T-helper 9 cell (primary cell): ENCODE measurements around the gene CTDSPL.

Experiments
- DNase-seq: peaks from one replicate; pipeline ENCODE4 v3.0.0-alpha.2; 2020

CTDSPL gene

DNA sequence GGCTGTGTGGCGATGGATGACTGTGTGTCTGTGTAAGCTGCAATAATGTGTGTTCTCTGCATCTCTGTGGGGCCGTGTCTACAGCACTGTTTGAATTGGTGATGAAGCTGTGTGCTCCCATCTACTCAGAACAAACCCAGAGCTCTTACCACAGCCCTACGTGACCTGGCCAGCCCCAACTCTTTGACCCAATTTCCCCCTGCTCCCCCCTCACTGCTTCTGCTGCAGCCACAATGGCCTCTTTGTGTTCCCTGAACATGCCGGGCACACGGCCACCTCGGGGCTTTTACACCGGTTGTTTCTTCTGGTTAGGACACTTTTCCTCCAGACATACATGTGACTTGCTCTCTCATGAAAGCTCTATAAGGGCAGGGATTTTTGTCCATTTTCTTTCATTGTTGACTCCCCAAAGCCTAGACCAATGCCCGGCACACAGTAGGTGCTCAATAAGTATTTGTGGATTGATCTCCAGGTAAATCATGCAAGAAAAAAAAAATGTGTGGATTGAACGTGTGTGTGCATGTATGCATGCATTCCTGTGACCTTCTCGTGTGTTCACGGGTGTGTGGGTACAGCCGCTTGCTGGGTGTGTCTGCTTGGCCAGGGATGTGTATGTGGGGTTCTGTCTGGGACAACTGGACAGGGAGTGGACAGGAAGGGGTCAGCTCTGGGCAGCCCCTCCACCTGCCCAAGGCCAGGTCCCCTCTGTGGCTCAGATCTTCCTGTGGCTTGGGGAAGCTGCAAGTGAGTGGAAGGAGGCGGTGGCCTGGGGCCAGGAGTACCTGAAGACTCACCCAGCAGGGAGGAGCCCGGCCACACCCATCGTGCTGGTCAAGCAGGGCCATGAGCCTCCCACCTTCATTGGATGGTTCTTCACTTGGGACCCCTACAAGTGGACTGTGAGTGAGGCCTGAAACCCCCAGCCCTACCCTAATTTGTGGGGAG, 143.7 kb downstream of the CTDSPL start:
- DNase-seq = no peak

GRCh38 chr3:38006031-38006430, 144.4 kb downstream of the CTDSPL start:
- DNase-seq = no peak

DNA sequence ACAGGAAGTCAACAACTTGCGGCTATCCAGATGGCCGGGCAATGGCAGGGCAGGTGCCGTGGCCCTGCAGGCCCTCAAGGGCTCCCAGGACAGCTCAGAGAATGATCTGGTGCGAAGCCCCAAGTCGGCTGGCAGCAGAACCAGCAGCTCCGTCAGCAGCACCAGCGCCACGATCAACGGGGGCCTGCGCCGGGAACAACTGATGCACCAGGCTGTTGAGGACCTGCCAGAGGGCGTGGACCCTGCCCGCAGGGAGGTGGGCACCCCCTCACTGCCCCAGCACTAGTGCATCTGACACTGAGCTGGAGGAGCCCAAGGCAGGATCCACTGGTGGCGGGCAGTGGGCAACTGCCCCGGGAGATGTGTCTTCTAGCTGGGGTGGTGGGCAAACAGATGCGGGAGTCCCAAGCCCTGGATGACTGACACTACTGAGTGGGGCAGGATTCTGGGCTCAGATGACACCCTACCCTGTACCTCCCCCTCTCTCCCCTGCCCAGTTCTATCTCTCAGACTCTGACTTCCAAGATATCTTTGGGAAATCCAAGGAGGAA, 144.8 kb downstream of the CTDSPL start:
- DNase-seq = no peak

DNA sequence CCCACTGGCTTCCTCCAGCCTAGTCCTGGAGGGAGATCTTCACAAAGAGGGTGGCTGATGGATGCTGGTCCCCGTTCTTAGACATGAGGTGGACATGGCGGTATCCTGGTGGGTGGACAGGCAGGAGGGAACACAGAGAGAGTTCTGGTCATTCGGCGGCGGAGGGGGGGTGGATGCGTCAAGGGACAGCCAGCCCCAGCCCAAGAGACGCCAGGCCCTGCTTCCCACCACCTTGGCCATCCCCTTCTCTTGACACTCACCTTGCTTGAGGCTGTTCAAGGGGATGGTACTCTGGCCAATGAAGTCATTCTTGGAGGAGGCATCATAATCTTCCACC, 146.0 kb downstream of the CTDSPL start:
- no peak for DNase-seq

- DNase-seq = no peak
Measured at GRCh38 chr3:38008191-38008701, 146.6 kb downstream of the CTDSPL start.

GRCh38 chr3:38008971-38009580, 147.4 kb downstream of the CTDSPL start:
- no peak for DNase-seq

DNA sequence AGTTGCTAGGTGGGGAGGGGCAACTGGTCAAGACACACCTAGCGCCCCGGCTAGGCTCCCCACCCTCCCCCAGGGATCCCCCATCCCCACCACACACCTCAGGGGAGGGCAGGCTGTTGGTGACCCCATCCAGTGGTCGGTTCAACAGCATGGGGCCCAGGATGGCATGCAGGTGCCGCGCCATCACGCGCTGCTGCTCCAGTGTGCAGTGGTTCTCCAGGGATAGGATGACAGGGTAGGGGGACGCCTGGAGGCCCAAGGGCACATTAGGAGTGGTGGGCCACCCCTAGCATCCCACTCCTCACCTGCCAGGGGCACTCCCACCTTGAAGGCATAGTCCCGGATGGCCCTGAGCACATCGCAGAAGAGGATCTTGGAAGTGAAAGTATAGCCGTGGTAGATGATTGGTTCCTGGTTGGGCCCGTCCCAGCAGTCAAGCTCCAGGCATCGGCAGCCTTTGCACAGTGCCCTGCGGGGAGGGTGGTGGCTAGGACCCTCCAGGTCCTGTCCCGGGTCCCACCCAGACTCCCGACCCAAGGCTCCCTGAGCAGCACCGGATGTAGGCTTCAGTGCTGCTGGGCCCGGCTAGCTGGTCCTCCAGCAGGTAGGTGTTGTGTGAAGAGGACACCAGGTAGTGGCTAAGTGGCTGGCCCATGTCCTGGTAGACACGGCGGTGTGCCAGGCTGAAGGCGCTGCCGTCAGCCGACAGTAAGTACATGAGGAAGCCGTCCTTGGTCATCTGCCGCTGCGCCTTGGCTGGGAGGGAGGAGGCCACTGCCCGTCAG, 148.3 kb downstream of the CTDSPL start:
- DNase-seq = no peak

GRCh38 chr3:38011111-38011510, 149.4 kb downstream of the CTDSPL start:
- DNase-seq = no peak

DNA sequence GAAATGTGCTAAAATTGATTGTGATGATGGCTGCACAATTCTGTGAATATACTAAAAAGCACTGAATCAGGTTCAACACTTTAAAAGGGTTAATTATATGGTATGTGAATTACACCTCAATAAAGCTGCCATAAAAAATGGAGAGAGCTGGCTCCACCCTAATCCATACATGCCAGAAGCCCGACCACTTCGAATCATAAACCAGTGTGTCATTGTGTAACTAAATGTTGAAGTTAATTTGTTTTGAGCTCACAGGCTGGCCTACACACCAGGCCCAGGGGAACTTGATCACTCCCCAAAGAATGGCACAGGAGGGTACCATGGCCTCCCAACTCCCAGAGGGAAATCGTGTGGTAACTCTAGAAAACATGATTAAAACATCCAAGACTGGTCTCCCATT, 153.8 kb downstream of the CTDSPL start:
- no peak for DNase-seq

DNA sequence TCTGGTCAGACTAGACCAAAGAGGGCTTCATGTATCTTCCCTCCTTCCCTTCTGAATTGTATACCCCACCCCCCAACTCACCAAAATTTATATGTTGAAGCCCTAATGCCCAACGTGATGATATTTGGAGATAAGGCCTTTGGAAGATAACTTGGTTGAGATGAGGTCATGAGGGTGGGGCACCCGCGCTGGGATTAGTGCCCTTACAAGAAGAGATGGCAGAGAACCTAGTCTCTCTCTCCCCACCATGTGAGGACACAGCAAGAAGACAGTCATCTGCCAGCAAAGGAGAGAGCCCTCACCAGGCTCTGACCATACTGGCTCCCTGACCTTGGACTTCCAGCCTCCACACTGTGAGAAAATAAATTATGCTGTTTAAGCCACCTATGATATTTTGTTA, 154.3 kb downstream of the CTDSPL start:
- DNase-seq = no peak

DNA sequence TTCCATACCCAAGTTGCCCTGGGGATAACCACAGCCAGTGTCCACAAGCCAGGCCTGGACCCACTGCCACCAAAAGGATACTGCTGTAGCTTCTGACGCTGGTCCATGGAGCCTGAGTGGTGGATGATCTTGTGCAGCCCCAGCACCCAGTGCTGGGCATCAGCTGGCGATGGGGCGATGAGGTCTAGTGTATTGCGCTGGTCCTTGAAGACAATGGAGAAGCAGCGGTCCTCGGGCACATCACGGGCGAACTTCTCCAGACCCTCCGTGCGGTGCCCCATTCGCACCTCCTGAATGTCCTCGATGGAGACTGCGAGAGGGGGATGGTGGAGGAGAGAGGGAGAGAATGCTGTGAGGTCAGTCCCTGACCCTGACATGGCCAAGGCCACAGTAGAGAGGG, 154.7 kb downstream of the CTDSPL start:
- DNase-seq = no peak

DNA sequence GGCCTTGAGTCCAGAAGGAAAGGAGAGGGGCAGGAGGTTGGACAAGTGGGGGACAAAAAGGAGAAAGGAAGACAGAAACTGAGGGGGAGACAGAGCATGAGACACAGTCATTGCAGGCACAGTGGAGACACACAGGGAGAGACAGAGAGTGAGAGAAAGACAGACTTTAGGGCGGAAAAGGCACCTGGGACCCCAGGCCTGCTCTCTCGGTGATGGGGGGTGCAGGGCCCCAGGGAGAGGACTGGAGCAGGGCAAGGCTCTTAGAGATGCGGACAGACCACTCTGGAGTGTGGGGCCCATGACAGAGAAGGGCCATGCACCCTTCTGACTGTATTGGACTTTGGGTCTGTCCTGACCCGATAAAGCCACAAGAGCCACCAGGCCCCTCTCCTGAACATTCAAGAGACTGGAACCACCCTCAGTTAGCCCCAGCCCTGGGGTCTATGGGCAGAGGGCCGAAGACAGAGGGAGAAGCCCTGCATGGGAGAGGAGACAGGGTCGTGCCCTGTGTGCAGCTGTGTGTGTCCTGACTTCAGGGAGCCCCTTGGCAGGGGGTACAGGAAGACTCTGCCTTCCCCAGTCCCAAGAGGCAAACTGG, 155.3 kb downstream of the CTDSPL start:
- DNase-seq = no peak

GRCh38 chr3:38017445-38018295, 156.0 kb downstream of the CTDSPL start:
- DNase-seq = no peak

DNA sequence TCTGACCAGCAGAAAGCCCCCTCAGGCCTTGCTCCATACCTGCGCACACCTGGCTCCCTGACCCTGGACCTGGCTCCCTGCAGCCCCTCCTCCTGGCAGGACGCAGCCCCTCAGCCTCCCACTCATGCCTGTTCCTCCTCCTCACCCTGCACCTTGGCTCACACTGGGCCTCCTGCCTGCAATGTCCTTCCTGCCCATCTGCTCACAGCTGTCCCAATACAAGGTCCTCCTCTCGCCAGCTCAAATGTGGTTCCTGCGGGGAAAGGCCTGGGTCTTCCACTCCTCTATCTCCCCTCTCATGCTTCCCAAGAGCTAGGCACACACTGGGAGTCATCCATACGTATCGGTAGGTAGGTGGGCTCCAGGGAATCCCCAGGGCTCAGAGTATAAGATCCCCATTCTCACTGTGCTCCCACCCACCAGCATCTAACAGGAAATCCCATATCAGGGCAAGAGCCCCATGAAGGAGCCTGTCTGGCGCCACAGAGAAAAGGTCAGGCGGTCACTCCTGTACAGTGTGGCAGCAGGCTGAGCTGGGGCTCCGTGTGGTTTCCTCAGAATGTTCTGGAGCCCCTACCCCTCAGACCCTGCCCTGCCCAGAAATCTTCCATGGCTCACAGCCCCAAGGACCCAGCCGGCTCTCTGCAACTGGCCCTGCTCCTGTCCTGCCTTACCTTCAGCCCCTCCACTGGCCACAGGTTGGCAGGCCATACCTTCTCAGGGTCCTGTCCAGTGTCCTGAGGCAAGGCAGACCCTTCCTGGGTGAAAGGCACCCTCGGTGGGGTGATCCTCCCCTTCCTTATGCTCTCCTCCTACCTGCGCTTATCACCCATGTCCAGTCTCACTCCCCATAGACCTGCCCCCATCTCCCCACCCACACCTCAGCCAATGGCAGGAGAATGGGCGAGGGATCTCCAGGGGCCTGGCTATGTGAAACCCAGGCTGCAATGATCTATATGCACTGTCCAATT, 156.9 kb downstream of the CTDSPL start:
- no peak for DNase-seq

GRCh38 chr3:38019658-38020341, 158.1 kb downstream of the CTDSPL start:
- no peak for DNase-seq

DNA sequence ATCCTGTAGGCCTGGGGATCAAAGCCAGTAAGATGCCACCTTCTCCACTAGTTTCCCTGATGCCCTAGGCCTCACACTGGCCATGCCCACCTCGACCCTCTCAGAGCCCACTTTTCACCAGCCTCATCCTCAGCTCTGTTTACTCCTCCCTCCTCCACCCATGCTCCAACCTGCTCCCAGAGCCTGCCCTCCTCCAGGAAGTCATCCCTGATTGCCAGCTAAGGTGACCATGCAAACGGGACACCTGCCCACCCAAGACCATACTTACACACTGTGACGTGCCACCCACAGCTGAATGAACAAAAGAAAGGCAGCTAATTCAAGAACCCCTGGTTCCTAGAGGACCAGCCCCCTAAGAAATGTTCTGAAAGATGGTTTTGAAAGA, 158.7 kb downstream of the CTDSPL start:
- DNase-seq = no peak

GRCh38 chr3:38021196-38021595, 159.5 kb downstream of the CTDSPL start:
- DNase-seq = no peak

GRCh38 chr3:38022301-38022700, 160.6 kb downstream of the CTDSPL start:
- DNase-seq = no peak

DNA sequence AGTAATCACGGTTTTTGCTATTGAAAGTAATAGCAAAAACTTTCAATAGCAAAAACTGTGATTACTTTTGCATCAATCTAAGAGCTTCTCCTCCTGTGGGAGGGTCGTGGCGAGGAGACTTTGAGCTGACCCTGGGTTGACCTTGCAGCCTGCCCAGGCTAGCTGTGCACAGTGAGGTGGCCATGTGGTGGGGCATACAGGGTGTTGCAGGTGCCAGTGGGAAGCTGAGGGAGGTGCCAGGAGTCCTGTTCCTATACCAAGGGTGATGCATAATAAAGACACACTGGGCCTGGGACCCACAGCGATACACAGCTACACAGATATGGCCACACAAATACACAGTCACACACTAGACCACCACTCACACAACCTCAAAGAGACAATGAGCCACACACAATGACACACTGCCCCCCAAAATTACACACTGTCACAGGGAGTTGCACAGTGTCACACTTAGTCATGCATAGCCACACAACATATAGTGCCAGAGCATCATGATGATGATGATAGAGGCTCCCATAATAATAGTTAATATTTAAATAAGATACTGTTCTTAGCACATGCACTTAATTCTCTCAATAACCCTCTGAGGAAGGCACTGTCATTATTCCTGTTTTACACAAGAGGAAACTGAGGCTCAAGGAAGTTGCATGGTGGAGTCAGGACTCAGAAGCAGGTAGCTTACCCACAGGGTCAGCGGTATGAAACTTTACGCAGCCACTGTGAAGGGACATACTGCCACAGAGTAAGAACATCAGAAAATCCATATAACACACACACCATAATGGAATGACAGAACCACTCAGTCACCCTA, 161.4 kb downstream of the CTDSPL start:
- no peak for DNase-seq
